ENCODE results near the gene ARFGAP3. TPM values are rescaled to one million over a fixed set of nuclear protein-coding genes. Genes with fewer than 3 reads are reported as not detected.
A peak's percentile ranks its signal among the peaks of the same experiment; 100 is the strongest.
"Not testable (repeated sequence)": the region's sequence is repeated elsewhere in the genome, so short reads cannot be mapped to it uniquely, and the experiment has no call there.

The ARFGAP3 gene
- total RNA-seq, 1 donor from 2014 or later: 59.5 TPM

DNA sequence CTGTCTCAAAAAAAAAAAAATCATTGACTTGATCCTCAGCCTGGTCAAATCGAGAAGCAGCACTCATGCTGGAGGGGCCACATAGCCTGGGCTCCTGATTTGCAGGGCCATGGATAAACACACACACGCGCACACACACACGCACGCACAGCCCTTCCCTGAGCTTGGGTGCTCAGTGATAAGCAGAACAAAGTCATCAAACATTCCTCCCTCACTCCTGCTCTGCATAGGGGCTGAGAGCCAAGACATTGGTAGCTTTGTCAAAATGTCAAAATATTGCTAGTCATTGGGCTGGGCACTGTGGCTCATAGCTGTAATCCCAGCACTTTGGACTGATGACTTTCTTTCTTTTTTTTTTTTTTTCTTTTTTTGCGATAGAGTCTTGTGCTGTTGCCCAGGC, 102.4 kb downstream of the ARFGAP3 start:
- H3K27me3 ChIP-seq (ENCODE audit: insufficient read depth, low read length): no peaks in the 10 kb centered on the region
- H3K4me1 ChIP-seq (ENCODE audit: insufficient read depth, low read length): peaks cover 23% of the 10 kb centered on the region
- Mint-ChIP-seq H3K9me3 (ENCODE audit: unreplicated experiment) (no peaks in the 10 kb centered on the region), H3K4me1 (ENCODE audit: low read depth, unreplicated experiment) (no peaks in the 10 kb centered on the region), H3K36me3 (ENCODE audit: low read depth, unreplicated experiment) (no peaks in the 10 kb centered on the region), H3K4me3 (ENCODE audit: unreplicated experiment) (no peak overlapping the region), H3K27me3 (ENCODE audit: low read depth, unreplicated experiment) (peaks cover 9% of the 10 kb centered on the region), H3K27ac (ENCODE audit: unreplicated experiment) (no peak overlapping the region)
- H3K9me3 ChIP-seq (ENCODE audit: insufficient read depth, low read depth, low read length): no peaks in the 10 kb centered on the region
- H3K36me3 ChIP-seq (ENCODE audit: insufficient read depth, low read length): no peaks in the 10 kb centered on the region
- no peak overlapping the region for H3K4me2 ChIP-seq (ENCODE audit: low read length)
- DNase-seq (ENCODE audit: low read depth): peak; percentile 97
- H4K20me1 ChIP-seq (ENCODE audit: insufficient read depth, low read length): no peaks in the 10 kb centered on the region
- H2AFZ ChIP-seq (ENCODE audit: low read depth, low read length): no peak overlapping the region
- H3K9ac ChIP-seq (ENCODE audit: low read length): no peak overlapping the region
- H3K79me2 ChIP-seq (ENCODE audit: insufficient read depth, low read length): no peaks in the 10 kb centered on the region
- TF ChIP-seq, protein P1, sequence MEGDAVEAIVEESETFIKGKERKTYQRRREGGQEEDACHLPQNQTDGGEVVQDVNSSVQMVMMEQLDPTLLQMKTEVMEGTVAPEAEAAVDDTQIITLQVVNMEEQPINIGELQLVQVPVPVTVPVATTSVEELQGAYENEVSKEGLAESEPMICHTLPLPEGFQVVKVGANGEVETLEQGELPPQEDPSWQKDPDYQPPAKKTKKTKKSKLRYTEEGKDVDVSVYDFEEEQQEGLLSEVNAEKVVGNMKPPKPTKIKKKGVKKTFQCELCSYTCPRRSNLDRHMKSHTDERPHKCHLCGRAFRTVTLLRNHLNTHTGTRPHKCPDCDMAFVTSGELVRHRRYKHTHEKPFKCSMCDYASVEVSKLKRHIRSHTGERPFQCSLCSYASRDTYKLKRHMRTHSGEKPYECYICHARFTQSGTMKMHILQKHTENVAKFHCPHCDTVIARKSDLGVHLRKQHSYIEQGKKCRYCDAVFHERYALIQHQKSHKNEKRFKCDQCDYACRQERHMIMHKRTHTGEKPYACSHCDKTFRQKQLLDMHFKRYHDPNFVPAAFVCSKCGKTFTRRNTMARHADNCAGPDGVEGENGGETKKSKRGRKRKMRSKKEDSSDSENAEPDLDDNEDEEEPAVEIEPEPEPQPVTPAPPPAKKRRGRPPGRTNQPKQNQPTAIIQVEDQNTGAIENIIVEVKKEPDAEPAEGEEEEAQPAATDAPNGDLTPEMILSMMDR (IDR thresholded peaks at IDR 0.05; ENCODE audit: insufficient read depth, low read depth, low read length): no peak
- no peak for TF ChIP-seq EZH2 (IDR thresholded peaks at IDR 0.05; ENCODE audit: insufficient read depth, low read length)
- peak; percentile 72 for FAIRE-seq
- H3K27ac ChIP-seq (ENCODE audit: low read depth, low read length): no peak overlapping the region
- no peak overlapping the region for H3K4me3 ChIP-seq (ENCODE audit: insufficient read depth, low read depth, low read length)

DNA sequence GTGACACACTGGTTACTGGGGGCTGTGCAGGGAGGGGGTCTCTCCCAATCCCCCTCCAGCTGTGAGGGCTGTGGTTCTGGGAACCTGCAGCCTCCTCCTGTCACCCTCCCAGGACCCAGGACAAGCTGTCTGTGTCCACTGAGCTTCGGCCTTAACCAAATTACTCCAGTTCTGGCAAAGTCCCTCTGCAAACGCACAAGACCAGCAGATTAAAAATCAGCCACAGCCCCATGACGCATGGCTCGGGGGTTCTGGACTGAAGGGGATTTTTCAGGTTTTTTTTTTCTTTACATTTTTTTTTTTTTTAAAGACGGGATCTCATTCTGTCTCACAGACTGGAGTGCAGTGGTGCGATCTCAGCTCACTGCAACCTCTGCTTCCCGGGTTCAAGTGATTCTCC, 104.2 kb downstream of the ARFGAP3 start:
- Histone ChIP-seq H3K27ac (ENCODE audit: low read depth, low read length) (no peak overlapping the region), H3K36me3 (ENCODE audit: insufficient read depth, low read length) (no peaks in the 10 kb centered on the region), H3K9ac (ENCODE audit: low read length) (no peak overlapping the region), H3K4me1 (ENCODE audit: insufficient read depth, low read length) (peaks cover 29% of the 10 kb centered on the region), H4K20me1 (ENCODE audit: insufficient read depth, low read length) (no peaks in the 10 kb centered on the region), H3K4me2 (ENCODE audit: low read length) (no peak overlapping the region), H3K27me3 (ENCODE audit: insufficient read depth, low read length) (no peaks in the 10 kb centered on the region), H3K4me3 (ENCODE audit: insufficient read depth, low read depth, low read length) (no peak overlapping the region), H3K9me3 (ENCODE audit: insufficient read depth, low read depth, low read length) (no peaks in the 10 kb centered on the region), H2AFZ (ENCODE audit: low read depth, low read length) (no peak overlapping the region), H3K79me2 (ENCODE audit: insufficient read depth, low read length) (no peaks in the 10 kb centered on the region)
- no peaks in the 10 kb centered on the region for H3K9me3 Mint-ChIP-seq (ENCODE audit: unreplicated experiment)
- peaks cover 5% of the 10 kb centered on the region for H3K27me3 Mint-ChIP-seq (ENCODE audit: low read depth, unreplicated experiment)
- no peaks in the 10 kb centered on the region for H3K36me3 Mint-ChIP-seq (ENCODE audit: low read depth, unreplicated experiment)
- no peak for TF ChIP-seq EZH2 (IDR thresholded peaks at IDR 0.05; ENCODE audit: insufficient read depth, low read length)
- TF ChIP-seq, protein P1 (IDR thresholded peaks at IDR 0.05; ENCODE audit: insufficient read depth, low read depth, low read length): no peak
- no peak overlapping the region for H3K27ac Mint-ChIP-seq (ENCODE audit: unreplicated experiment)
- no peak for FAIRE-seq
- no peak for DNase-seq (ENCODE audit: low read depth)
- H3K4me3 Mint-ChIP-seq (ENCODE audit: unreplicated experiment): no peak overlapping the region
- H3K4me1 Mint-ChIP-seq (ENCODE audit: low read depth, unreplicated experiment): peaks cover 6% of the 10 kb centered on the region

DNA sequence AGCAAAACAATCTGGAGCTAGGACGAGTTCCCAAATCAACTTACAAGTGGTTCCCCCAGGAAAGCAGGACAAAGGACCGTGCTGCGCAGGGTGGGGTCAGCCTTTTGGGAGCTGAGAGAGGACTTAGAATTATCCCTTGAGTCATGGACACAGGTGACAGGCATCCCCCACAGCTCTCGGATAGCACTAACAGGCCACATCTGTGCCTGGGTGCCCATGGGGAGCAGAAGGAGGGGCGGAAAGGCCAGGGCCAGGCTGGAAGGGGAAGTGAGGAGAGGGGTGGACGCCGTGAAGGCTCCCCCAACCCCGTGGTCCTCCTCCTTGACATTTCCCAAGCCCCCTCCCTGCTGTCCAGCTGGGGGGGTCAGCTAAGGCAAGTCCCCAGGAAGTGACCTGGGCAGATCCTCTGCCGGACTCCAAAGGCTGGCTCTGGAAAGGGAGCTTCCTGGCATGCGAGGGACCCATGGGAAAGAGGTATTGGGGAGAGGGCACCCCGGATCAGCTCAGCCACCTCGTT, 104.8 kb downstream of the ARFGAP3 start:
- H3K36me3 ChIP-seq (ENCODE audit: insufficient read depth, low read length): no peaks in the 10 kb centered on the region
- no peak overlapping the region for H3K27ac ChIP-seq (ENCODE audit: low read depth, low read length)
- no peaks in the 10 kb centered on the region for H3K79me2 ChIP-seq (ENCODE audit: insufficient read depth, low read length)
- H4K20me1 ChIP-seq (ENCODE audit: insufficient read depth, low read length): no peaks in the 10 kb centered on the region
- TF ChIP-seq, protein P1 (IDR thresholded peaks at IDR 0.05; ENCODE audit: insufficient read depth, low read depth, low read length): no peak
- TF ChIP-seq EZH2 (IDR thresholded peaks at IDR 0.05; ENCODE audit: insufficient read depth, low read length): no peak
- FAIRE-seq (no peak), DNase-seq (ENCODE audit: low read depth) (no peak)
- peaks cover 9% of the 10 kb centered on the region for H3K4me1 Mint-ChIP-seq (ENCODE audit: low read depth, unreplicated experiment)
- H3K4me3 Mint-ChIP-seq (ENCODE audit: unreplicated experiment): no peak overlapping the region
- H3K36me3 Mint-ChIP-seq (ENCODE audit: low read depth, unreplicated experiment): no peaks in the 10 kb centered on the region
- no peak overlapping the region for H3K9ac ChIP-seq (ENCODE audit: low read length)
- no peak overlapping the region for H3K27ac Mint-ChIP-seq (ENCODE audit: unreplicated experiment)
- no peak overlapping the region for H2AFZ ChIP-seq (ENCODE audit: low read depth, low read length)
- H3K9me3 Mint-ChIP-seq (ENCODE audit: unreplicated experiment): no peaks in the 10 kb centered on the region
- peaks cover 30% of the 10 kb centered on the region for H3K4me1 ChIP-seq (ENCODE audit: insufficient read depth, low read length)
- no peaks in the 10 kb centered on the region for H3K27me3 ChIP-seq (ENCODE audit: insufficient read depth, low read length)
- H3K4me2 ChIP-seq (ENCODE audit: low read length): no peak overlapping the region
- no peaks in the 10 kb centered on the region for H3K27me3 Mint-ChIP-seq (ENCODE audit: low read depth, unreplicated experiment)
- no peaks in the 10 kb centered on the region for H3K9me3 ChIP-seq (ENCODE audit: insufficient read depth, low read depth, low read length)
- H3K4me3 ChIP-seq (ENCODE audit: insufficient read depth, low read depth, low read length): no peak overlapping the region

DNA sequence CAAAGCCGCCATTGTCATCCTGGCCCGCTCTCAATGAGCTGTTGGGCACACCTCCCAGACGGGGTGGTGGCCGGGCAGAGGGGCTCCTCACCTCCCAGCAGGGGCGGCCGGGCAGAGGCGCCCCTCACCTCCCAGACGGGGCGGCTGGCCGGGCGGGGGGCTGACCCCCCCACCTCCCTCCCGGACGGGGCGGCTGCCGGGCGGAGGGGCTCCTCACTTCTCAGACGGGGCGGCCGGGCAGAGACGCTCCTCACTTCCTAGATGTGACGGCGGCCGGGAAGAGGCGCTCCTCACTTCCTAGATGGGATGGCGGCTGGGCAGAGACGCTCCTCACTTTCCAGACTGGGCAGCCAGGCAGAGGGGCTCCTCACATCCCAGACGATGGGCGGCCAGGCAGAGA, 106.7 kb downstream of the ARFGAP3 start:
- not testable (repeated sequence) for H3K4me3 Mint-ChIP-seq (ENCODE audit: unreplicated experiment); H3K4me2 ChIP-seq (ENCODE audit: low read length); H3K36me3 Mint-ChIP-seq (ENCODE audit: low read depth, unreplicated experiment); H3K27me3 ChIP-seq (ENCODE audit: insufficient read depth, low read length); H3K9me3 ChIP-seq (ENCODE audit: insufficient read depth, low read depth, low read length); H3K27ac Mint-ChIP-seq (ENCODE audit: unreplicated experiment); H3K9ac ChIP-seq (ENCODE audit: low read length); H4K20me1 ChIP-seq (ENCODE audit: insufficient read depth, low read length); H3K79me2 ChIP-seq (ENCODE audit: insufficient read depth, low read length); H3K9me3 Mint-ChIP-seq (ENCODE audit: unreplicated experiment); H3K4me1 Mint-ChIP-seq (ENCODE audit: low read depth, unreplicated experiment); H3K27ac ChIP-seq (ENCODE audit: low read depth, low read length); H2AFZ ChIP-seq (ENCODE audit: low read depth, low read length); FAIRE-seq; H3K36me3 ChIP-seq (ENCODE audit: insufficient read depth, low read length); DNase-seq (ENCODE audit: low read depth); H3K27me3 Mint-ChIP-seq (ENCODE audit: low read depth, unreplicated experiment); H3K4me3 ChIP-seq (ENCODE audit: insufficient read depth, low read depth, low read length)
- H3K4me1 ChIP-seq (ENCODE audit: insufficient read depth, low read length): peaks cover 25% of the 10 kb centered on the region
